ENCODE data around the gene DNAJC27.

- TF ChIP-seq CTCF (IDR thresholded peaks at IDR 0.05) (no peak), POLR2AphosphoS5 (IDR thresholded peaks at IDR 0.05; ENCODE audit: low read depth, low read length) (no peak), RAD21 (IDR thresholded peaks at IDR 0.05; ENCODE audit: low read length) (no peak), TCF12 (IDR thresholded peaks at IDR 0.05) (no peak), TAF1 (IDR thresholded peaks at IDR 0.05; ENCODE audit: borderline replicate concordance, low read depth, low read length) (no peak), IRF3 (IDR thresholded peaks at IDR 0.05; ENCODE audit: low read depth, low read length) (no peak), JUND (IDR thresholded peaks at IDR 0.05) (no peak), MAX (IDR thresholded peaks at IDR 0.05; ENCODE audit: low read depth) (no peak), FOXM1 (IDR thresholded peaks at IDR 0.05; ENCODE audit: low read depth) (no peak), USF1 (IDR thresholded peaks at IDR 0.05; ENCODE audit: borderline replicate concordance, low read depth) (no peak), FOXJ3 (CRISPR knock-in tag; IDR thresholded peaks at IDR 0.05) (no peak), EZH2phosphoT487 (IDR thresholded peaks at IDR 0.05; ENCODE audit: borderline replicate concordance, low read depth) (no peak), ELF1 (IDR thresholded peaks at IDR 0.05) (no peak)
These were observed 77.0 kb downstream of the DNAJC27 start for GRCh38 chr2:24894750-24895149.
